H1 (cell line): ENCODE measurements around the gene TMEM140.

Experiments
- ATF2 ChIP-seq: IDR thresholded peaks from 2 replicates; pipeline ENCODE4 v1.6.1; 2012; ENCODE audit warnings: low read length, inconsistent platforms
- BRCA1 ChIP-seq: IDR thresholded peaks from 2 replicates; pipeline ENCODE4 v1.6.1; 2012; ENCODE audit warnings: low read depth, low read length, improper control_type of control experiment
- CEBPB ChIP-seq: IDR thresholded peaks from 2 replicates; pipeline ENCODE4 v1.6.1; 2012; ENCODE audit warnings: low read depth, low read length
- CHD7 ChIP-seq: fragments of 300-600 bp; sonication (generic); IDR thresholded peaks from 2 replicates; pipeline ENCODE4 v1.7.1; 2012; ENCODE audit warnings: low read length, moderate library complexity, mild to moderate bottlenecking, inconsistent platforms; ENCODE audit not compliant: insufficient replicate concordance
- CREB1 ChIP-seq: IDR thresholded peaks from 2 replicates; pipeline ENCODE4 v1.6.1; 2012; ENCODE audit warnings: inconsistent platforms
- CTCF ChIP-seq, 3 experiments: IDR thresholded peaks; 1 replicate in 2 of 3; 2 replicates in 1 of 3; pipeline versions ENCODE4 v1.5.1 to v1.6.1; 2011; ENCODE audit warnings: low read length in 3 of 3, mild to moderate bottlenecking in 3 of 3, inconsistent platforms in 2 of 3, low read depth in 1 of 3, moderate library complexity in 1 of 3; ENCODE audit not compliant: insufficient read depth in 1 of 3; ENCODE audit errors: control extremely low read depth in 1 of 3
- EZH2 ChIP-seq: fragments of 200-600 bp; sonication (generic); IDR thresholded peaks from 2 replicates; pipeline ENCODE4 v1.7.1; 2012; ENCODE audit warnings: low read depth, mild to moderate bottlenecking, moderate library complexity, low read length, inconsistent platforms; ENCODE audit not compliant: severe bottlenecking
- JUN ChIP-seq: IDR thresholded peaks from 2 replicates; pipeline ENCODE4 v1.6.1; 2011; ENCODE audit warnings: low read depth, mild to moderate bottlenecking, improper control_type of control experiment, low read length
- POLR2A ChIP-seq, 2 experiments: IDR thresholded peaks; 1 replicate in 1 of 2; 2 replicates in 1 of 2; pipeline ENCODE4 v1.6.1; 2011; ENCODE audit warnings: low read depth in 2 of 2, low read length in 2 of 2, mild to moderate bottlenecking in 2 of 2; ENCODE audit errors: control extremely low read depth in 1 of 2
- POLR2AphosphoS5 ChIP-seq: IDR thresholded peaks from 2 replicates; pipeline ENCODE4 v1.6.1; 2011; ENCODE audit warnings: low read depth, low read length
- YY1 ChIP-seq: IDR thresholded peaks from 2 replicates; pipeline ENCODE4 v1.6.1; 2011; ENCODE audit warnings: low read depth, mild to moderate bottlenecking, low read length

GRCh38 chr7:135162382-135163001 is 14.6 kb downstream of the TMEM140 start:
- TF ChIP-seq CTCF (IDR thresholded peaks at IDR 0.05; ENCODE audit: control extremely low read depth in 1 of 3, insufficient read depth in 1 of 3, low read depth in 1 of 3, low read length in 3 of 3) (no peak), POLR2AphosphoS5 (no peak), ATF2 (no peak), BRCA1 (no peak), EZH2 (no peak), CREB1 (no peak), POLR2A (IDR thresholded peaks at IDR 0.05; ENCODE audit: control extremely low read depth in 1 of 2, low read depth in 2 of 2, low read length in 2 of 2) (no peak), YY1 (no peak), JUN (no peak), CHD7 (no peak), CEBPB (no peak)
